ENCODE results near the gene TNK2.
"Not testable (repeated sequence)": the region's sequence is repeated elsewhere in the genome, so short reads cannot be mapped to it uniquely, and the experiment has no call there.

TNK2 gene

DNA sequence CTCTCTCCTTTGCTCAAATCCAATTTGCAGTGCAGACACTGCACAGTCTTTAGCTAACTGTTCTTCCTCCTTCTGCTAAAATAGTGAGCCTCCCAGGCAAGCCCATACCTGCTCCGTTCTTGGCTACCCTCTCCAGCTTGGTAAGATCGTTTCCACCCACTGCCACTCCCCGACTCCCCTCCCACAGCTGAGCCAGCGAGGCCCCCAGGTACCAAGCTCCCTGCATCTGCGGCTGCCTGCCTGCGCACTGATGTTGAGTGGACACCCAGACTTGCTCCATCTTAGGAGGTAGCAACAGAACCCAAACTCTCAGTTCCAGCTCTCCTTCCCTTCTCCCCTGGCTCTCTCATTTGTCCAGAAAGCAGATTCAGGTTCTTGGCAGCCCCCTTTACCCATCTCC lies 7.9 kb upstream of the TNK2 start:
- DNase-seq, result no peak

DNA sequence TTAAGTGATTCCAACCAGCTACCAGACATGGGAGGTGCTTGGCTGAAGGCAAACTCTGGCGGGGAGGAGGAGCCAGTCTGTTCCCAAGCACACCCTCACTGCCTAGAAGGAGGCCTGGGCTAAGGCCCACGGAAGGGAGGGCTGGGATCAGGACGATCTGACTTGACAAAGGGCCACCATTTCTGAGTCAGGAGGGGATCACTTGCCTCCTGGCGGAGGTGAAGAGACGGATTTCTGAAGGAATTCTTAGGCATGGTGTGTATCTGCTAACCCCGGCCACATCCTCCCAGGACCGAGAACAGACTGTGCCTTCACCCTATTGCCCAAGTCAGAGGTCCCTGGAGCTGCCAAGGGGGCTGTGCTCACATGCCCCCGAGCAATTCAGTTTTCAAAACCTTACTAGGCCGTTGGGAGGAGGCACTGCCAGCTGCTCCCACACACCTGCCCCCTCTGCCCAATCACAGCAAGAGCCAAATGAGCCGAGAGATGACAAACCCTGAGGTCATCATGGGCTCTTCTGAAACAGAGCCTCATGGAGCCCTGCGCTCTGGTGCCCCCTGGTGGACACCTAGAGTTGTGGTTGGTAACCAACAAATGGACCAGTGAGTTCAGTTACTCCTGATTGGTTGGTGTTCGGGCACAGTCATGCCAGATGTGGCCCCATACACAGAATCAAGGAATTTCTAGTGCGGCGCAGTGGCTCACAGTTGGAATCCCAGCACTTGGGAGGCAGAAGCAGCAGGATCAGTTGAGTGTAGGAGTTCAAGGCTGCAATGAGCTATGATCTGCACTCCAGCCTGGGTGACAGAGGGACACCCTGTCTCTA lies 6.5 kb upstream of the TNK2 start:
- DNase-seq, result no peak

DNA sequence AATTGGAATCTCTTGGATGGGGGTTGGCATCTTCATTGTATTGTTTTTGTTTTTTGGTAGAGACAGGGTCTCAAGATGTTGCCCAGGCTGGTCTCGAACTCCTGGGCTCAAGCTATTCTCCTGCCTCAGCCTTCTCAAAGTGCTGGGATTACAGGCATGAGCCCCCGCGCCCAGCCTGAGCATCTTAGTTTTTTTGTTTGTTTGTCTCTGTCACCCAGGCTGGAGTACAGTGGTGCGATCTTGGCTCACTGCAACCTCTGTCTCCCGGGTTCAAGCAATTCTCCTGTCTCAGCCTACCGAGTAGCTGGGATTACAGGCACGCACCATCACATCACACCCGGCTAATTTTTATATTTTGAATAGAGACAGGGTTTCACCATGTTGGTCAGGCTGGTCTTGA lies 5.8 kb upstream of the TNK2 start:
- not testable (repeated sequence) for DNase-seq

GRCh38 chr3:195913382-195913781 lies 5.0 kb upstream of the TNK2 start:
- DNase-seq, result no peak

DNA sequence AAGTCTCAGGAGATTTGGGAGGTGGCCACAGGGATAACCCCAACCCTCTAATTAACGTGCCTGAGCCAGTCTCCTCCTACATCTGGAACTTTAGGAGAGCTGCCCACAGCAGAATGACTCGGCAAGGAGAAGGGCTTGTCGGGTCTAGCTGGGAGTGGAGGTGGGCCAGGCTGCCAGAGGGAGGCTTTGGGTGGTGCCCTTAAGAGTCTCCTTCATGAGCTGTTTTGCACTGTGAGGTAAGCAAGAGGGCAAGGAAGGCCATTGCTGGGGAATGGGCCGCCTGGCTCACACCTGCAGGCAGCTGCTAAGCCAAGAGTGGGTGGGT lies 3.6 kb upstream of the TNK2 start:
- DNase-seq, result no peak

DNA sequence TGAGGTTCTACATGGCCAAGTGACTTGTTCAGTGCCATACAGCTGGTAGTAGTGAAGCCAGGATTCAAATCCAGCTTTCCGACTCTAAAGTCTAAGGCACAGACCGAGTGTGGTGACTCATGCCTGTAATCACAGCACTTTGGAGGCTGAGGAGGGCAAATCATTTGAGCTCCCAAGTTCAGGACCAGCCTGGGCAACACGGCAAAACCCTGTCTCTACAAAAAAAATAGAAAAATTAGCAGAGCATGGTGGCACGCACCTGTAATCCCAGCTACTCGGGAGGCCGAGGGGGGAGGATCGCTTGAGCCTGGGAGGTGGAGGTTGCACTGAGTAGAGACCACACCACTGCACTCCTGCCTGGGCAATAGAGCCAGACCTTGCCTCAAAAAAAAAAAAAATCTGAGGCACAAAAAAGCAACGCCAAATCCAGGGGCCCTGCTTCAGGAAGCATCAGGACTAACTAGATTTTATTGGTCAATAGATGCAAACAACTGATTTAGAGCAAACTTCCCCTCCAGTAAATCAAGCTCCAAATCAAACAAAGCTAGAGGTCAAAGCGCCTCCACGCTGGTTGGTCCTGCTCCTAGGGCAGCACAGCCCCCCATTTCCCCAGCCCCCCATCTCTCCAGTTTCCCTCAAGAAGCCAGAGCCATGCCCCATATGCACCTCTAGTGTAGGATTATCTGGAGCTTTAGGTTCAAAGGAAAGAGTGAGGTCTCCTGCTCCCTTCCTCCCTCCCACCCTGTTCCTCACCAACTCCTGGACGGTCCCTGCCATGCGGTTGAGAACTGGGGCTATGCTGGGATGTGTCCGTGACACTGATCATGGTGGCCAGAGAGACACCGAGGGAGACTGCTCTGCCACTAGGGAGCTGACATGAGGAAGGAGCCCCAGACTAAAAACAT lies 2.9 kb upstream of the TNK2 start:
- DNase-seq, result no peak

GRCh38 chr3:195910499-195910845 lies 2.1 kb upstream of the TNK2 start:
- DNase-seq, result no peak

- peak in 1 of 2 experiments; percentile 77 for DNase-seq
Observed at GRCh38 chr3:195909644-195910498, 1.5 kb upstream of the TNK2 start.

DNA sequence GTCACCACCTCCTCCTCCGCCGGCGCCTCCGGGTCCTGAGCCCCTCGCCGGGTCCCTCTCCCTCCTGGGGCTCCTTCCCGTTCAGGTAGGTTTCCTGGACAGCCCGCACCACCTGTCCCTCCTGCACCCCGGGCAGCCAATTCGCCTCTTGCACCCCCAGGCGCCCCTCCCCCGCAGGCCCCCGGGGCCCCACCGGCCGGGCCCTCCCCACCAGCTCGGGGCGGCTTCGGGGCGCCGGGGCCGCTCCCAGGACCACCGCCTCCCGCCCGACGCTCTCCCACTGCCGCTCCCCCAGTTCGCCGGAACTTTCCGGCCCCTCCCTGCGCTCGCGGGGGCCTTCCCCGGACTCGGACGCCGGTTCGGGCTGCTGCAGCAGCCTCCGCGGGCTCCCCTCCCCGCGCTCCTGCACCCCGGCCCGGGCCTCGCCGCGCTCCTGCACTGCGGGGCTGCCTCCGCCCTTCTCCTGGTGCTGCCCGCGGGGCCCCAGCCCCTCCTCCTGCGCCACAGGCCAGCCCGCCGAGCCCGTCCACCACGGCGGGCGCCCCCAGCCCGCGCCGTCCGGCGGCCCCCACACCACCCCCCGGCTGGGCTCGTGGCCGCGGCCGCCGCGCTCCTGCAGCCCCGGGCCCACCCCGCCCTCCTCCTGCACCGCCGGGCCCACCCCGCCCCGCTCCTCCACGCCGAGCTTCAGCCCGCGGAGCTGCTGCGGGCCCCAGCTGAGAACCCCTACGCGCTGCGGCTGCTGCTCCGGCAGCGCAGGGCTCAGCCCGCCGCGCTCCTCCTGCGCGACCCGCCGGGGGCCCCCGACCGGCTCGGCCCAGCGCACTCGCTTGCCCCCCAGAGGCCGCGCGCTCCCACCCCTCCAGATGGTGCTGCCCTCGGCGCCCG lies 587 bp upstream of the TNK2 start:
- no peak for DNase-seq

DNA sequence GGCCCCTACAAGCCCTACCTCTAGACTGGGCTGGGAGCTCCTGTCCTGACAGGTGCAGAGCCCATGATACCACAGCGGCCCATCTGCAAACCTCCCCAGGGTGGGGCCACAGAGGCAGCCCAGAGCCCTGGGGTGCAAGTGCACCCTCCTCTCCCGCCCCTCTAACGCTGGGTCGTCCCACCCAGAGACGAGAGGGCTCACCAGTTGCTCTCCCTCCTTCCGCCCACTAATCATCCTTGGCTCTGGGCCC lies 742 bp downstream of the TNK2 start:
- DNase-seq, result no peak

DNA sequence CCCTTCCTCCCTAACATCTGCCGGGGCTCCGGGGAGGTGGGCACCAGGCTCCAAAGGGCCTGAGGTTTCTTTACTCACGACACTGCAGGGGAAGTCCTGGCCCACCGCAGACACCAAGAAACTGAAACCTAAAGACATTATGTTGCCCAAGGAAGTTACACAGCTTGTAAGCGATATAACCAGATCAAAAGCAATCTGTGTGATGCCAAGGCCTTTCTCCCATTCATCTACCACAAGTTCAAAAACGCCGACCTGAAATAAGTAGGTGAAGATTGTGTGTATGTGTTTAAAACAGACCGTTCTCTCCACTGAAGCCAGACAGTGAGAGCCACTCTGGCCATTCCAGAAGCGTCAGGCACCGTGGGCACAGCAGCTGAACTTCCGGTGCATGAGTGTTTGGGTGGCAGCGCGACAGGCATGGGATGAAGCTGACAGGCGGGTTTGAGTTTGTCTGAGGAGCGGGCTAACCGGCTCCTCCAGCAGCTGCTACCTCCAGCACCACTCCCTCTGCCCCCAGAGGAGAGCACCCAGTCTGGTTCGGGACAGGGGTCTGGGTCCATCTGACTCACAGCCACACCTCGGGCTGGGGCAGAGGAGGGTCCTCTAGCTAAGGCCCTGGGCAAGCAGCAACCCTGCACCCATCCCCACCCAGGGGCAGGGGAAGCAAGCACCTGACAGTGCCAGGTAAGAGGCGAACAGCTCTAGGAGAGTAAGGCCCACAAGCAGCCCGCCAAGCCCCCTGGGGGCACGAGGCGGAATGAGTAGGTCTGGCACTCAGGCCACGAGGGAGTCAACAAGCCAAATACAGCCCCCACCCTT lies 1.3 kb downstream of the TNK2 start:
- no peak for DNase-seq

DNA sequence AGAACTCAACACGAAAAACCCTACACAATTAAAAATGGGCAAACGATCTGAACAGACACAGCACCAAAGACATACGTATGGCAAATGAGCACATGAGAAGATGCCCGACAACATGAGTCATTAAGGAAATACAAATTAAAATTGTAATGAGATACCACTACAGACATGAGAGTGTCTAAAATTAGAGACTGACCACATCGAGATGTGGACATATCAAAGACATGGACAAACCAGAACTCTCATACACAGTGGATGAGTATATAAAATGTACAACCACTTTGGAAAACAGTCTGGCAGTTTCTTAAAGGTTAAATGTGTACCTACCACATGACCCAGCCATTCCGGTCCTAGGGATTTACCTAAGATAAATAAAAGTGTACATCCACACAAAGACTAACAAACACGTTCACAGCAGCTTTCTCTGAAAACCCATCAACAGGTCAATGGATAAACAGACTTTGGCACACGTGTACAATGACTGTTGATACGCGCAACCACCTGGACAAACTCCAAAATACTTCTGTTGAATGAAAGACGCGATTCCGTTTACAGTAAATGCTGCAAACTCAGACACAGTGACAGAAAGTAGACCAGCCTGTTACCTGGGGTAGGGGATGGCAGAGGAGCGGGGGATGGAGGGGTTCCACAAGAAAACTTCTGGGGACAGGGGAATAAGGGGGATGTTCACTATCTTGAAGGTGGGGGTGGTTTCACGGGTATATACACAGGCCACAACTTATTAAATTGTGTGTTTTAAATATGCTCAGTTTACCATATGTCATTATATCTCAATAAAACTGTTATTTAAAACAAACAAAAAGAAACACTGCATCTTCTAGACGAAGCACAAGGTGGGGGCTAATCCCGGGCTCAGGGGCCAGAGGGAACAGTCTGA lies 2.1 kb downstream of the TNK2 start:
- no peak for DNase-seq

DNA sequence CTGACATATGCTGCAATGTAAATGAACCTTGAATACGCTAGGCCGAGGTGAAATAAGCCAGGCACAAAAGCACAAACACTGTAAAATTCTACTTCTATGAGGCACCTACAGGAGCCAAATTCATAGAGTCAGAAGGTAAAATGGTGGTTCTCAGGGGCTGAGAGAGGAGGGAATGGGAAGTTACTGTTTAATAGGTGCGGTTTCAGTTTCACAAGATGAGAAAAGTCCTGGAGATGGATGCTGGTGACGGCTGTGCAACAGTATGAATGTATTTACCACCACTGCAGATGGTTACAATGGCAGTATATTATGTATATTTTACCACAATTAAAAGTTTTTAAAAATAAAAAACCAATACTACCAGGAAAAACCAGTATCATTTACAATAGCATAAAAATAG lies 4.0 kb downstream of the TNK2 start:
- DNase-seq, result no peak

DNA sequence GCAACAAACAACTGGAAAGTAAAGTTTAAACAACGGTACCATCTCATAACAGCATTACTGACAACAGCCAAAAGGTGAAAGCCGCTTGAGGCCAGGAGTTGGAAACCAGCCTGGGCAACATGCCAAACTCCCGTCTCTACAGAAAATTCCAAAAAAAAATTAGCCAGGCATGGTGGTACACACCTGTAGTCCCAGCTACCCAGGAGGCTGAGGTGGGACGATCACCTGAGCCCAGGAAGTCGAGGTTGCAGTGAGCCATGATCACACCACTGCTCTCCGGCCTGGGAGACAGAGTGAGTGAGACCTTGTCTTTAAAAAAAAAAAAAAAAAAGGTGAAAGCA lies 4.4 kb downstream of the TNK2 start:
- no peak for DNase-seq

- DNase-seq, result not testable (repeated sequence)
Observed at GRCh38 chr3:195902634-195903033, 5.7 kb downstream of the TNK2 start.

- not testable (repeated sequence) for DNase-seq
Observed at GRCh38 chr3:195901836-195902585, 6.3 kb downstream of the TNK2 start.

DNA sequence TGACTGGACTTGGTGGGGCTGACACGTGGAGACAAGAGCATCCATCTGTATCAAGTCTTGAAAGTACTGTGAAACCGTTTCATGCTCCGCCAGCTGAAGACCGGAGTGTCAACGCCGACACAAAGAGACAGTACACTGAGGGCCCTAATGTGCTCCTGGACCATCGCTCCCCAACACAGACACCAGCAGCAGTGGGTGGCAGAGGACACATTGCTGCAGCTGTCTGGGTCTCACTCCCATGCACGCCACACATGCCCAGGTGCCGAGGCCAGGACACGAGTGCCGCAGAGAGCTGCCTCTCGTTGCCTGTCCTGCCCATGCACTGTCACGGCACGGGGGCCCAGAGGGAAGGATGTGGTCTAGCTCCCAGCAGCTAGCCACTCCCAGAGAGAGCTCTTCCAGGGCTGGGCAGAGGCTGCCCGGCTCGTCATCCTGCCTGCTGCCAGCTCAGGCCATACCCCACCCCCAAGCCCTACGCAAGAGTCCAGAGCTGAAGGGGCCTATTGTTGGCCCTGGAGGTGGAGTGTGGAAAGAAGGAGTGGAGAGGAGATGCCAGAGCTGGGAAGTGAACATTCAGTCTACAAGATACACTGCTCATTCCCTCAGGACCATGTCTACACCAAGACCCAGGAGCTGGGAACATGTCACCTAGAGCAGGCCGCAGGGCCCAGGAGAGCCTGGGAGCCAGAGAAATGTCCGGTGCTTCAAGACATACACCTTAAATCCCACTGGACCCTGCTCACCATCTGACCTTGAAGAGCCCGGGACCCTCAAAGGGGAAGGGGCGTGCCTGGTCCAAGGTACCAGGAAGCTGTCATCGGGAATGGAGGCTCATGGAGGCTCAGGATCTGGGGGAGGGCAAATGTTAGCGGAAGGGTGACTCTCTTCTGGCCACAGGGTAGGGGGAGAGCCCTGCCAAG lies 7.7 kb downstream of the TNK2 start:
- DNase-seq, result no peak

- DNase-seq, result no peak
Observed at GRCh38 chr3:195899701-195900435, 8.5 kb downstream of the TNK2 start.
